Measurements from ENCODE around the gene GRIN1.

GRIN1 gene

DNA sequence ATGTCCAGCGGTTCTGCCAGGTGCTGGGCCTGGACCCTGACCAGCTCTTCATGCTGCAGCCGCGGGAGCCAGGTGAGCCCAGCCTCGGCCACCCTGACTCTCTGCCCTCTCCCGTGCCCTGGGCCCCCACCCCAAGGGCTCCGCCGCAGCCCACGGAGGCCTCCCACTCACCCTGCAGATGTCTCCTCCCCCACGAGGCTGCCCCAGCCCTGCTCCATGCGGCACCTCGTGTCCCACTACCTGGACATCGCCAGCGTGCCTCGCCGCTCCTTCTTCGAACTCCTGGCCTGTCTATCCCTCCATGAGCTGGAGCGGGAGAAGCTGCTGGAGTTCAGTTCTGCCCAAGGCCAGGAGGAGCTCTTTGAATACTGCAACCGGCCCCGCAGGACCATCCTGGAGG is 75.7 kb downstream of the GRIN1 start:
- H3K9me3 ChIP-seq (replicated peaks in 1 of 2; ENCODE audit: control insufficient read depth in 2 of 2, insufficient read depth in 1 of 2, low read depth in 1 of 2, low read length in 2 of 2): no peaks in the 10 kb centered on the region
- H4K8ac ChIP-seq (ENCODE audit: low read depth, low read length): no peak overlapping the region
- H3K27me3 ChIP-seq (ENCODE audit: control insufficient read depth in 3 of 3, insufficient read depth in 3 of 3, low read depth in 1 of 3, low read length in 3 of 3): no peaks in the 10 kb centered on the region
- H2BK120ac ChIP-seq (ENCODE audit: low read depth, low read length): no peak overlapping the region
- H3K4ac ChIP-seq (ENCODE audit: low read length): no peak overlapping the region
- no peak overlapping the region for H2BK15ac ChIP-seq (ENCODE audit: low read length)
- H3K27ac ChIP-seq (replicated peaks; ENCODE audit: low read length): no peak overlapping the region
- peaks cover 17 to 54% of the 10 kb centered on the region in 2 donors for H3K36me3 ChIP-seq (replicated peaks in 1 of 2; ENCODE audit: control insufficient read depth in 2 of 2, insufficient read depth in 2 of 2, low read length in 2 of 2)
- no peak overlapping the region for H3K23ac ChIP-seq (ENCODE audit: low read depth, low read length, poor library complexity)
- no peak overlapping the region for H3K4me2 ChIP-seq (ENCODE audit: insufficient read depth, low read length, poor library complexity, severe bottlenecking)
- H2AFZ ChIP-seq (ENCODE audit: low read length): no peak overlapping the region
- no peak overlapping the region for H3K9ac ChIP-seq (ENCODE audit: low read depth, low read length, poor library complexity)
- H4K91ac ChIP-seq (ENCODE audit: low read depth, low read length, poor library complexity): no peak overlapping the region
- no peak overlapping the region for H3K14ac ChIP-seq (ENCODE audit: low read length)
- H2BK12ac ChIP-seq (ENCODE audit: low read length): peak overlapping the region; percentile 22
- peaks cover 11% of the 10 kb centered on the region for H3K79me1 ChIP-seq (ENCODE audit: low read depth, low read length)
- no peak overlapping the region for H3K18ac ChIP-seq (ENCODE audit: low read length)
- H2BK5ac ChIP-seq (ENCODE audit: low read length): peak overlapping the region; percentile 53
- peaks cover 2 to 8% of the 10 kb centered on the region in 2 donors for H3K4me1 ChIP-seq (ENCODE audit: control insufficient read depth in 2 of 2, insufficient read depth in 1 of 2, low read depth in 1 of 2, low read length in 2 of 2)
- no CpG with 5 or more reads among the region's 19 CpGs for WGBS, 2 donors (ENCODE audit: extremely low coverage in 2 of 2, insufficient read length in 2 of 2, insufficient replicate concordance in 1 of 2)
- no peak overlapping the region for H2AK5ac ChIP-seq (ENCODE audit: low read depth, low read length)
- H3K4me3 ChIP-seq (ENCODE audit: low read length in 2 of 2): no peak overlapping the region
- no peak for DNase-seq (ENCODE audit: low spot score)

DNA sequence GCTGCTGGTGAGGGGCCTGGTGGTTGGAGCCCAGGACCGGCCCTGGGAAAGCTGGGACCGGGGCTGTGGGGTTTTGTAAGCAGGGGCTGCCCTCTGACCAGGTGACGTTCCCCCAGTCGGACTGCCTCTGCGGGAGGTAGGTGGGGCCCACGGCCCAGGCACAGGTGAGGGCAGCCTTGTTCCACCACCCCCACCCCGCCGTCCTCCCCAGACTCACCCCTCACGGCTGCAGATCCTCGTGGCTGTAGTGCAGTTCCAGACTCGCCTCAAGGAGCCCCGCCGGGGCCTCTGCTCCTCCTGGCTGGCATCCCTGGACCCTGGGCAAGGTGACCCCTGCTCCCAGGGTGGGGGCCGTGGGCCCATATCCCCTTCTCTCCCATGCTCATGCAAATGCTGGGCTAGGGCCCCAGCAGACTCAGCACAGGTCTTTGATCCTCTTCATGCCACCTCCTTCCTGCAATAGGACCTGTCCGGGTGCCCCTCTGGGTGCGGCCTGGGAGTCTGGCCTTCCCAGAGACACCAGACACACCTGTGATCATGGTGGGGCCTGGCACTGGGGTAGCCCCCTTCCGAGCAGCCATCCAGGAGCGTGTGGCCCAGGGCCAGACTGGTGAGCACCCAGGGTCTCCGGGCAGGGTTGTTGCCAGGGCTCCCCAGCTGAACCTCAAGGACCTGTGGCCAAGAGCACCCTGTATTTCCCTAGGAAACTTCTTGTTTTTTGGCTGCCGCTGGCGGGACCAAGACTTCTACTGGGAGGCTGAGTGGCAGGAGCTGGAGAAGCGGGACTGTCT is 76.4 kb downstream of the GRIN1 start:
- Histone ChIP-seq H2BK5ac (ENCODE audit: low read length) (no peak overlapping the region), H3K9me3 (replicated peaks in 1 of 2; ENCODE audit: control insufficient read depth in 2 of 2, insufficient read depth in 1 of 2, low read depth in 1 of 2, low read length in 2 of 2) (no peaks in the 10 kb centered on the region)
- no CpG with 5 or more reads among the region's 22 CpGs for WGBS, 2 donors (ENCODE audit: extremely low coverage in 2 of 2, insufficient read length in 2 of 2, insufficient replicate concordance in 1 of 2)

DNA sequence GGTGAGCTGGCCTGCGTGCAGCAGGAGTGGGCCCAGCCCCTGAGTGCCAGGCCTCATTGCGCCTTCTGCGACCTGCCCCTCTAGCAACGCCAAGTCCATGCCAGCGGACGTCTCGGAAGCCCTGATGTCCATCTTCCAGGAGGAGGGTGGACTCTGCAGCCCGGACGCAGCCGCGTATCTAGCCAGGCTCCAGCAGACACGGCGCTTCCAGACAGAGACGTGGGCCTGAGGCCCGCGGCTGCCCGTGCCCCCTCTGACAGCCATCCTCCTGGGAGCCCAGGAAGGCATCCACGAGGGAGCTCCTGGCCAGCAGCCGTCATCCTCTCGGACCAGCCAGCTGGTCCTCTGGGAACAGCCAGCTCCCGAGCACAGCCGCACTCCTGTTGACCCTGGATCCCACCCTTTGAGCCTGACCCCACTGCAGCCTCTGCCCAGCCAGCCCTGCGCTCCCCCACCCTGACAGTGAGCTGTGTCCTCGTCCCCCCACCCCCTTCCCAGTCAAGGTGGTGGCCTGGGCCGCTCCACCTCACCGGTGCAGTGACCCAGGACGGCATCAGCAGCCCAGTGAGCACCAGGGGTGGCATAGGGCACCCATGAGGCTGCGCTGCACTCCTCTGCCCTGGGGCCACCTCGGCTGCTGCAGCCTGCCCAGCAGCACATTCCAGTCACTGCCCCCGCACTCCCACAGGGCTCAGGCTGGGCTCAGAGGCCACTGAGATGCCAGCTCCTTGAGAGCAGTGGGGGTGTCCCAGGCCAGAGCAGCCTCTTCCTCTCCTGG is 77.4 kb downstream of the GRIN1 start:
- DNase-seq (ENCODE audit: low spot score): no peak
- Histone ChIP-seq H3K4me2 (ENCODE audit: insufficient read depth, low read length, poor library complexity, severe bottlenecking) (no peak overlapping the region), H2AK5ac (ENCODE audit: low read depth, low read length) (no peak overlapping the region), H4K91ac (ENCODE audit: low read depth, low read length, poor library complexity) (no peak overlapping the region), H3K18ac (ENCODE audit: low read length) (no peak overlapping the region), H3K4me3 (ENCODE audit: low read length in 2 of 2) (no peak overlapping the region), H3K27me3 (ENCODE audit: control insufficient read depth in 3 of 3, insufficient read depth in 3 of 3, low read depth in 1 of 3, low read length in 3 of 3) (no peaks in the 10 kb centered on the region), H3K27ac (replicated peaks; ENCODE audit: low read length) (no peak overlapping the region), H2BK15ac (ENCODE audit: low read length) (no peak overlapping the region), H3K14ac (ENCODE audit: low read length) (no peak overlapping the region), H3K23ac (ENCODE audit: low read depth, low read length, poor library complexity) (no peak overlapping the region), H3K79me1 (ENCODE audit: low read depth, low read length) (peaks cover 20% of the 10 kb centered on the region), H2AFZ (ENCODE audit: low read length) (no peak overlapping the region), H3K4me1 (ENCODE audit: control insufficient read depth in 2 of 2, insufficient read depth in 1 of 2, low read depth in 1 of 2, low read length in 2 of 2) (peaks cover 2 to 8% of the 10 kb centered on the region in 2 donors), H3K9ac (ENCODE audit: low read depth, low read length, poor library complexity) (no peak overlapping the region), H2BK120ac (ENCODE audit: low read depth, low read length) (no peak overlapping the region), H3K4ac (ENCODE audit: low read length) (no peak overlapping the region), H2BK12ac (ENCODE audit: low read length) (no peak overlapping the region), H4K8ac (ENCODE audit: low read depth, low read length) (no peak overlapping the region), H3K36me3 (replicated peaks in 1 of 2; ENCODE audit: control insufficient read depth in 2 of 2, insufficient read depth in 2 of 2, low read length in 2 of 2) (peaks cover 17 to 46% of the 10 kb centered on the region in 2 donors), H3K9me3 (replicated peaks in 1 of 2; ENCODE audit: control insufficient read depth in 2 of 2, insufficient read depth in 1 of 2, low read depth in 1 of 2, low read length in 2 of 2) (no peaks in the 10 kb centered on the region), H2BK5ac (ENCODE audit: low read length) (no peak overlapping the region)
- whole genome bisulfite sequencing, 2 donors (ENCODE audit: extremely low coverage in 2 of 2, insufficient read length in 2 of 2, insufficient replicate concordance in 1 of 2): no CpG with 5 or more reads among the region's 30 CpGs

More for the DNA sequence above, 76.4 kb downstream of the GRIN1 start:
- Histone ChIP-seq H3K4me1 (ENCODE audit: control insufficient read depth in 2 of 2, insufficient read depth in 1 of 2, low read depth in 1 of 2, low read length in 2 of 2) (peaks cover 2 to 8% of the 10 kb centered on the region in 2 donors), H3K79me1 (ENCODE audit: low read depth, low read length) (peaks cover 17% of the 10 kb centered on the region), H3K4me3 (ENCODE audit: low read length in 2 of 2) (no peak overlapping the region), H2AFZ (ENCODE audit: low read length) (no peak overlapping the region), H4K8ac (ENCODE audit: low read depth, low read length) (no peak overlapping the region), H4K91ac (ENCODE audit: low read depth, low read length, poor library complexity) (no peak overlapping the region), H3K18ac (ENCODE audit: low read length) (no peak overlapping the region), H3K23ac (ENCODE audit: low read depth, low read length, poor library complexity) (no peak overlapping the region), H2BK12ac (ENCODE audit: low read length) (no peak overlapping the region), H3K14ac (ENCODE audit: low read length) (no peak overlapping the region), H3K4me2 (ENCODE audit: insufficient read depth, low read length, poor library complexity, severe bottlenecking) (no peak overlapping the region), H3K4ac (ENCODE audit: low read length) (no peak overlapping the region), H2BK15ac (ENCODE audit: low read length) (no peak overlapping the region), H2BK120ac (ENCODE audit: low read depth, low read length) (no peak overlapping the region), H3K27ac (replicated peaks; ENCODE audit: low read length) (no peak overlapping the region), H3K9ac (ENCODE audit: low read depth, low read length, poor library complexity) (no peak overlapping the region), H3K27me3 (ENCODE audit: control insufficient read depth in 3 of 3, insufficient read depth in 3 of 3, low read depth in 1 of 3, low read length in 3 of 3) (no peaks in the 10 kb centered on the region), H3K36me3 (replicated peaks in 1 of 2; ENCODE audit: control insufficient read depth in 2 of 2, insufficient read depth in 2 of 2, low read length in 2 of 2) (peaks cover 17 to 52% of the 10 kb centered on the region in 2 donors), H2AK5ac (ENCODE audit: low read depth, low read length) (no peak overlapping the region)
- DNase-seq (ENCODE audit: low spot score): no peak

All from neuronal stem cell (in vitro differentiated cells).